Panc1 (cell line): ENCODE results near the gene CDHR2. TPM values are rescaled to one million over a fixed set of nuclear protein-coding genes. Genes with fewer than 3 reads are reported as not detected.

ENCODE experiments used
- ATAC-seq: fragments of 200-7000 bp; cut with Tn5 transposase; 2 replicates; pipeline ENCODE4 v1.9.1; 2020; ENCODE audit warnings: mild to moderate bottlenecking, moderate library complexity
- BruUV-seq: library from RNA; stranded (reverse); fragments of 400-500 nt; replicated peaks from 2 replicates; lab custom pipeline; 2021; lab: Mats Ljungman, UMichigan
- CTCF ChIA-PET: fragments of 300-600 bp; sonication (Branson Sonifier 250); formaldehyde crosslinking; loops from one replicate; lab custom pipeline; 2022; ENCODE audit warnings: antibody characterized with exemption; lab: Charles Lee
- POLR2A ChIA-PET: fragments of 300-600 bp; sonication (Branson Sonifier 250); formaldehyde crosslinking; loops from one replicate; lab custom pipeline; 2022; ENCODE audit warnings: antibody characterized with exemption; lab: Charles Lee
- DNase-seq: peaks from one replicate; pipeline ENCODE4 v3.0.0-alpha.2; 2010; ENCODE audit warnings: low read depth, low spot score
- H3K27ac ChIP-seq: 2 replicates; pipeline ENCODE4 v1.5.1; 2011; ENCODE audit warnings: mild to moderate bottlenecking, low read length, inconsistent platforms
- H3K27me3 ChIP-seq: fragments of 200-500 bp; sonication (Bioruptor generic); 2 replicates; pipeline ENCODE4 v1.6.0; 2014; ENCODE audit warnings: low read length, inconsistent platforms; ENCODE audit not compliant: control insufficient read depth, insufficient read depth
- H3K36me3 ChIP-seq: fragments of 200-500 bp; sonication (Bioruptor generic); 2 replicates; pipeline ENCODE4 v1.5.1; 2014; ENCODE audit warnings: inconsistent platforms, mild to moderate bottlenecking, low read length, moderate library complexity; ENCODE audit not compliant: control insufficient read depth, insufficient read depth
- H3K4me1 ChIP-seq: 2 replicates; pipeline ENCODE4 v1.5.1; 2011; ENCODE audit warnings: inconsistent platforms, mild to moderate bottlenecking, low read length, moderate library complexity; ENCODE audit not compliant: control insufficient read depth, insufficient read depth
- H3K4me3 ChIP-seq, 2 experiments: 2 replicates each; pipeline ENCODE4 v1.5.1; 2011 to 2012; ENCODE audit warnings: low read depth in 2 of 2, low read length in 2 of 2, mild to moderate bottlenecking in 2 of 2, inconsistent platforms in 1 of 2, moderate library complexity in 1 of 2
- H3K9me3 ChIP-seq: fragments of 200-500 bp; sonication (Bioruptor generic); 2 replicates; pipeline ENCODE4 v1.5.1; 2014; ENCODE audit warnings: low read depth, mild to moderate bottlenecking, inconsistent platforms, low read length, moderate library complexity; ENCODE audit not compliant: control insufficient read depth, insufficient read depth
- CTCF ChIP-seq: fragments of 450-650 bp; IDR thresholded peaks from 2 replicates; pipeline ENCODE4 v1.5.1; 2017; ENCODE audit warnings: mild to moderate bottlenecking
- POLR2AphosphoS5 ChIP-seq: IDR thresholded peaks from 2 replicates; pipeline ENCODE4 v1.6.1; 2012; ENCODE audit warnings: mild to moderate bottlenecking, low read depth, low read length, moderate library complexity
- SIN3A ChIP-seq: IDR thresholded peaks from 2 replicates; pipeline ENCODE4 v1.6.1; 2012; ENCODE audit warnings: low read depth, mild to moderate bottlenecking, low read length, moderate library complexity, borderline replicate concordance; ENCODE audit not compliant: insufficient read depth
- TCF7L2 ChIP-seq: IDR thresholded peaks from 2 replicates; pipeline ENCODE4 v1.6.1; 2011; ENCODE audit warnings: mild to moderate bottlenecking, low read depth, low read length, inconsistent platforms
- in situ Hi-C: cut with HindIII; loops from 2 replicates; pipeline ENCODE4 v1.10.0; 2016; ENCODE audit warnings: low sequenced_read_pairs, low pct_unique_long_range_greater_than_20kb
- intact Hi-C: fragments of 100-400 bp; cut with micrococcal nuclease; formaldehyde crosslinking; loops from one replicate; pipeline ENCODE4 v1.10.0; 2022; ENCODE audit not compliant: unreplicated experiment
- total RNA-seq: library from RNA; stranded (reverse); gene quantifications from one replicate; pipeline ENCODE4 v1.2.1, GENCODE V29; 2021; ENCODE audit not compliant: unreplicated experiment
- TF ChIP-seq, protein P1 (sequence below), 2 experiments: IDR thresholded peaks; 2 replicates each; pipeline ENCODE4 v1.6.1; 2011 to 2012; ENCODE audit warnings: low read depth in 2 of 2, control low read depth in 1 of 2, low read length in 1 of 2, mild to moderate bottlenecking in 1 of 2, moderate library complexity in 1 of 2; ENCODE audit not compliant: insufficient read depth in 1 of 2

Gene CDHR2
- total RNA-seq, 1 experiment from 2014 or later, result 0.72 TPM

DNA sequence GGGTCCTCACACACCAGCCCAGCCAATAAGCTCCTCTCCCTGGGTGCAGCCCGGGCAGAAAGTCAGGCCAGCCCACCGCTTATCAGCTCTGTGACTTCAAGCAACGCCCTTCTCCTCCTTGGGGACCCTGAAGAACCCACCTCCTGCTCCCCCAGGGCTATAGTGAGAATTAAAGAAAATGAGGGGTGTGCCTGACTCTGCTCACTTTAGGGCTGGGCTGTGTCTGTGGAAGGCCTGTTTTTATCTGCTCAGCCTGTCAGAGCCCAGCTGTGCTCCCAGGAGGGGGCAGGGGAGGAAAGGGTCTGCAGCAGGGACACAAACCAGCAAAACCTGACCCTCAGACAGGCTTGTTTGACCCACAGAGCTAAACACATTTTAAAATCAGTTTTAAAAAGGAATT lies 56.9 kb downstream of the CDHR2 start:
- intact Hi-C loops, result no loop called here

GRCh38 chr5:176606875-176607274 lies 57.7 kb downstream of the CDHR2 start:
- Histone ChIP-seq H3K27ac (no peak overlapping the region), H3K9me3 (no peaks in the 10 kb centered on the region), H3K27me3 (no peaks in the 10 kb centered on the region), H3K4me3 (no peak overlapping the region), H3K36me3 (no peaks in the 10 kb centered on the region), H3K4me1 (peaks cover 14% of the 10 kb centered on the region)
- TSS peak; percentile 52 for BruUV-seq
- no peak for ATAC-seq
- intact Hi-C loops, result no loop called here
- in situ Hi-C loops, result no loop called here
- CTCF ChIA-PET, result no interaction called here
- POLR2A ChIA-PET, result no interaction called here
- DNase-seq, result no peak
- TF ChIP-seq, protein P1, sequence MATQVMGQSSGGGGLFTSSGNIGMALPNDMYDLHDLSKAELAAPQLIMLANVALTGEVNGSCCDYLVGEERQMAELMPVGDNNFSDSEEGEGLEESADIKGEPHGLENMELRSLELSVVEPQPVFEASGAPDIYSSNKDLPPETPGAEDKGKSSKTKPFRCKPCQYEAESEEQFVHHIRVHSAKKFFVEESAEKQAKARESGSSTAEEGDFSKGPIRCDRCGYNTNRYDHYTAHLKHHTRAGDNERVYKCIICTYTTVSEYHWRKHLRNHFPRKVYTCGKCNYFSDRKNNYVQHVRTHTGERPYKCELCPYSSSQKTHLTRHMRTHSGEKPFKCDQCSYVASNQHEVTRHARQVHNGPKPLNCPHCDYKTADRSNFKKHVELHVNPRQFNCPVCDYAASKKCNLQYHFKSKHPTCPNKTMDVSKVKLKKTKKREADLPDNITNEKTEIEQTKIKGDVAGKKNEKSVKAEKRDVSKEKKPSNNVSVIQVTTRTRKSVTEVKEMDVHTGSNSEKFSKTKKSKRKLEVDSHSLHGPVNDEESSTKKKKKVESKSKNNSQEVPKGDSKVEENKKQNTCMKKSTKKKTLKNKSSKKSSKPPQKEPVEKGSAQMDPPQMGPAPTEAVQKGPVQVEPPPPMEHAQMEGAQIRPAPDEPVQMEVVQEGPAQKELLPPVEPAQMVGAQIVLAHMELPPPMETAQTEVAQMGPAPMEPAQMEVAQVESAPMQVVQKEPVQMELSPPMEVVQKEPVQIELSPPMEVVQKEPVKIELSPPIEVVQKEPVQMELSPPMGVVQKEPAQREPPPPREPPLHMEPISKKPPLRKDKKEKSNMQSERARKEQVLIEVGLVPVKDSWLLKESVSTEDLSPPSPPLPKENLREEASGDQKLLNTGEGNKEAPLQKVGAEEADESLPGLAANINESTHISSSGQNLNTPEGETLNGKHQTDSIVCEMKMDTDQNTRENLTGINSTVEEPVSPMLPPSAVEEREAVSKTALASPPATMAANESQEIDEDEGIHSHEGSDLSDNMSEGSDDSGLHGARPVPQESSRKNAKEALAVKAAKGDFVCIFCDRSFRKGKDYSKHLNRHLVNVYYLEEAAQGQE (IDR thresholded peaks at IDR 0.05; ENCODE audit: insufficient read depth in 1 of 2, low read depth in 2 of 2, low read length in 1 of 2), result no peak
- TF ChIP-seq CTCF (no peak), POLR2AphosphoS5 (no peak), SIN3A (no peak), TCF7L2 (no peak)

More for the DNA sequence above, 56.9 kb downstream of the CDHR2 start:
- no TSS peak for BruUV-seq
- no peak for TF ChIP-seq CTCF
- TF ChIP-seq SIN3A, result no peak
- TF ChIP-seq, protein P1 (IDR thresholded peaks at IDR 0.05; ENCODE audit: insufficient read depth in 1 of 2, low read depth in 2 of 2, low read length in 1 of 2), result no peak
- TF ChIP-seq TCF7L2, result no peak
- TF ChIP-seq POLR2AphosphoS5, result no peak
- Histone ChIP-seq H3K36me3 (no peaks in the 10 kb centered on the region), H3K27ac (no peak overlapping the region), H3K27me3 (no peaks in the 10 kb centered on the region), H3K4me3 (no peak overlapping the region), H3K9me3 (no peaks in the 10 kb centered on the region), H3K4me1 (peaks cover 14% of the 10 kb centered on the region)
- in situ Hi-C loops, result no loop called here
- ATAC-seq, result no peak
- ChIA-PET POLR2A (no interaction called here), CTCF (no interaction called here)
- no peak for DNase-seq
